Adrenal gland (tissue), 5 donors: ENCODE data around the gene SLC5A11.

Experiments
- CTCF ChIP-seq, 6 experiments: fragments of 450-650 bp in 4 of 6; fragments of 200-600 bp in 2 of 6; sonication (generic) in 1 of 6; IDR thresholded peaks; 1 replicate in 5 of 6; 2 replicates in 1 of 6; pipeline versions ENCODE4 v1.5.1 to v1.8.0; 2016 to 2021; ENCODE audit warnings: antibody characterized with exemption in 6 of 6, mild to moderate bottlenecking in 2 of 6, moderate library complexity in 1 of 6
- POLR2A ChIP-seq, 2 donors: fragments of 450-650 bp; IDR thresholded peaks; one replicate each; pipeline ENCODE4 v1.6.1; 2017; ENCODE audit warnings: antibody characterized with exemption in 2 of 2, mild to moderate bottlenecking in 2 of 2, moderate library complexity in 1 of 2
- donor health status: DM: no; HTN: no; CAD: no.

GRCh38 chr16:24820522-24820921 lies 25.2 kb upstream of the SLC5A11 start:
- TF ChIP-seq CTCF (IDR thresholded peaks at IDR 0.05) (no peak), POLR2A (IDR thresholded peaks at IDR 0.05) (no peak)
